ENCODE data around the gene CCNB1.
A peak's percentile ranks its signal among the peaks of the same experiment; 100 is the strongest.
"Not testable (repeated sequence)": the region's sequence is repeated elsewhere in the genome, so short reads cannot be mapped to it uniquely, and the experiment has no call there.

Gene CCNB1

GRCh38 chr5:69167929-69168328, 979 bp downstream of the CCNB1 start:
- Histone ChIP-seq H3K9ac (peak overlapping the region; percentile 76 to 91 (median 87)), H3K9me3 (replicated peaks in 1 of 11) (peaks cover 16 to 28% (median 25%) of the 10 kb centered on the region in 11 experiments), H4K20me1 (peaks cover 0 to 13% (median 4%) of the 10 kb centered on the region in 11 experiments; a peak in 8 of 22 replicates), H3K4me3 (peak overlapping the region; percentile 64 to 86 (median 78)), H3K27me3 (no peaks in the 10 kb centered on the region), H3K27ac (peak overlapping the region in 9 of 11 experiments; percentile 83 to 94 (median 88); a peak in 18 of 22 replicates), H3K4me2 (peak overlapping the region; percentile 81 to 97 (median 88)), H3K4me1 (peaks cover 16 to 43% (median 23%) of the 10 kb centered on the region in 10 experiments), H3K36me3 (peaks cover 10 to 53% (median 51%) of the 10 kb centered on the region in 11 experiments; a peak in 21 of 22 replicates)
- TF ChIP-seq Cebpa-rat (IDR thresholded peaks at IDR 0.05): no peak

- Histone ChIP-seq H3K4me1 (peaks cover 16 to 43% (median 23%) of the 10 kb centered on the region in 10 experiments), H3K4me3 (no peak overlapping the region), H3K4me2 (peak overlapping the region in 1 of 11 experiments; percentile 18; a peak in 1 of 22 replicates), H3K9ac (no peak overlapping the region), H3K36me3 (peaks cover 34 to 79% (median 77%) of the 10 kb centered on the region in 11 experiments), H3K9me3 (replicated peaks in 1 of 11) (peaks cover 10 to 13% (median 13%) of the 10 kb centered on the region in 11 experiments), H3K27ac (no peak overlapping the region), H3K27me3 (no peaks in the 10 kb centered on the region), H4K20me1 (peaks cover 0 to 23% (median 10%) of the 10 kb centered on the region in 11 experiments; a peak in 11 of 22 replicates)
- TF ChIP-seq Cebpa-rat (IDR thresholded peaks at IDR 0.05): peak in 3 of 11 experiments; percentile 12 to 44 (median 17); a peak in 1 of 22 replicates
Observed at GRCh38 chr5:69170495-69170894, 3.5 kb downstream of the CCNB1 start.

GRCh38 chr5:69170969-69171368, 4.0 kb downstream of the CCNB1 start:
- peaks cover 16 to 43% (median 23%) of the 10 kb centered on the region in 10 experiments for H3K4me1 ChIP-seq
- no peak overlapping the region for H3K27ac ChIP-seq
- H3K9me3 ChIP-seq (replicated peaks in 1 of 11): peaks cover 6 to 8% (median 8%) of the 10 kb centered on the region in 11 experiments
- no peak overlapping the region for H3K9ac ChIP-seq
- H3K4me2 ChIP-seq: peak overlapping the region in 1 of 11 experiments; percentile 18; a peak in 1 of 22 replicates
- TF ChIP-seq Cebpa-rat (IDR thresholded peaks at IDR 0.05): no peak
- peaks cover 36 to 83% (median 82%) of the 10 kb centered on the region in 11 experiments for H3K36me3 ChIP-seq
- no peak overlapping the region for H3K4me3 ChIP-seq
- H4K20me1 ChIP-seq: peaks cover 0 to 23% (median 10%) of the 10 kb centered on the region in 11 experiments; a peak in 11 of 22 replicates
- no peaks in the 10 kb centered on the region for H3K27me3 ChIP-seq

- not testable (repeated sequence) for H3K4me2 ChIP-seq, H3K9ac ChIP-seq, H3K27me3 ChIP-seq, H3K4me3 ChIP-seq, H4K20me1 ChIP-seq, H3K27ac ChIP-seq, H3K4me1 ChIP-seq
- H3K9me3 ChIP-seq (replicated peaks in 1 of 11): peaks cover 7 to 16% (median 10%) of the 10 kb centered on the region in 11 experiments; a peak in 18 of 22 replicates
- peaks cover 10 to 20% (median 13%) of the 10 kb centered on the region in 11 experiments for H3K36me3 ChIP-seq
Observed at GRCh38 chr5:69181659-69182293, 14.8 kb downstream of the CCNB1 start.

GRCh38 chr5:69184621-69185020, 17.7 kb downstream of the CCNB1 start:
- no peak overlapping the region for H3K27ac ChIP-seq
- TF ChIP-seq Cebpa-rat (IDR thresholded peaks at IDR 0.05): no peak
- H3K27me3 ChIP-seq: no peaks in the 10 kb centered on the region

GRCh38 chr5:69187342-69187741, 20.4 kb downstream of the CCNB1 start:
- H3K4me1 ChIP-seq: peaks cover 15 to 19% (median 17%) of the 10 kb centered on the region in 10 experiments
- no peak overlapping the region for H3K4me2 ChIP-seq
- H3K4me3 ChIP-seq: no peak overlapping the region
- H3K9ac ChIP-seq: no peak overlapping the region
- peaks cover 0 to 12% (median 8%) of the 10 kb centered on the region in 11 experiments; a peak in 11 of 22 replicates for H3K36me3 ChIP-seq
- peaks cover under 1 to 6% (median 1%) of the 10 kb centered on the region in 11 experiments; a peak in 8 of 22 replicates for H3K9me3 ChIP-seq (replicated peaks in 1 of 11)
- TF ChIP-seq Cebpa-rat (IDR thresholded peaks at IDR 0.05): no peak
- no peak overlapping the region for H3K27ac ChIP-seq
- no peaks in the 10 kb centered on the region for H4K20me1 ChIP-seq
- H3K27me3 ChIP-seq: no peaks in the 10 kb centered on the region

More at GRCh38 chr5:69184621-69185020, 17.7 kb downstream of the CCNB1 start:
- 0 out of 22 replicates have a peak, but pooled peaks cover 0 to 4% (median 0%) of the 10 kb centered on the region in 11 experiments for H3K36me3 ChIP-seq
- H3K9me3 ChIP-seq (replicated peaks in 1 of 11): peaks cover 7 to 16% (median 10%) of the 10 kb centered on the region in 11 experiments; a peak in 18 of 22 replicates
- H4K20me1 ChIP-seq: no peaks in the 10 kb centered on the region
- no peak overlapping the region for H3K9ac ChIP-seq
- H3K4me3 ChIP-seq: no peak overlapping the region
- H3K4me1 ChIP-seq: peaks cover 6 to 9% (median 7%) of the 10 kb centered on the region in 10 experiments; a peak in 19 of 20 replicates
- no peak overlapping the region for H3K4me2 ChIP-seq

- Histone ChIP-seq H3K27ac (peak overlapping the region; percentile 68 to 94 (median 88); a peak in 20 of 22 replicates), H3K9ac (peak overlapping the region; percentile 80 to 92 (median 89)), H4K20me1 (no peaks in the 10 kb centered on the region), H3K4me1 (peaks cover 15 to 19% (median 17%) of the 10 kb centered on the region in 10 experiments), H3K4me2 (peak overlapping the region; percentile 71 to 91 (median 88)), H3K9me3 (replicated peaks in 1 of 11) (no peaks in the 10 kb centered on the region), H3K4me3 (peak overlapping the region; percentile 67 to 83 (median 77)), H3K27me3 (no peaks in the 10 kb centered on the region), H3K36me3 (peaks cover 5 to 26% (median 20%) of the 10 kb centered on the region in 11 experiments; a peak in 17 of 22 replicates)
- no peak for TF ChIP-seq Cebpa-rat (IDR thresholded peaks at IDR 0.05)
Observed at GRCh38 chr5:69188811-69189161, 21.8 kb downstream of the CCNB1 start.

GRCh38 chr5:69189162-69190086, 22.5 kb downstream of the CCNB1 start, which contains the start of gene CENPH:
Gene CENPH (plus strand): TSS chr5:69189583. CDS start chr5:69189635, 52 bp downstream.
- Histone ChIP-seq H3K4me2 (peak within 1 kb of the TSS; percentile 71 to 95 (median 89)), H3K4me3 (peak within 1 kb of the TSS; percentile 67 to 83 (median 77)), H3K9ac (peak within 1 kb of the TSS; percentile 80 to 92 (median 89)), H3K27me3 (no peaks in the 10 kb centered on the region), H3K27ac (peak within 1 kb of the TSS; percentile 68 to 94 (median 88)), H3K4me1 (peaks cover 15 to 19% (median 17%) of the 10 kb centered on the region in 10 experiments), H3K9me3 (replicated peaks in 1 of 11) (no peaks in the 10 kb centered on the region), H3K36me3 (peaks cover 5 to 33% (median 27%) of the 10 kb centered on the region in 11 experiments; a peak in 19 of 22 replicates), H4K20me1 (no peaks in the 10 kb centered on the region)
- peak in 3 of 11 experiments; percentile 13 to 61 (median 56); a peak in 3 of 22 replicates for TF ChIP-seq Cebpa-rat (IDR thresholded peaks at IDR 0.05)
